GM12892 (cell line): Measurements from ENCODE around the gene PDGFRA.

ENCODE experiments used
- DNase-seq: peaks from one replicate; pipeline ENCODE4 v3.0.0; 2011; ENCODE audit not compliant: insufficient read length
- FAIRE-seq: peaks from 2 replicates; lab custom pipeline; 2011; peaks lifted over from hg19 to GRCh38; lab: Jason Lieb, UNC
- POLR2A ChIP-seq: IDR thresholded peaks from 2 replicates; pipeline ENCODE4 v1.6.1; 2011; ENCODE audit warnings: low read depth, low read length, control low read depth
- POLR2AphosphoS5 ChIP-seq: IDR thresholded peaks from 2 replicates; pipeline ENCODE4 v1.6.1; 2011; ENCODE audit warnings: low read depth, low read length, control low read depth
- TAF1 ChIP-seq: IDR thresholded peaks from 2 replicates; pipeline ENCODE4 v1.6.1; 2011; ENCODE audit warnings: low read depth, mild to moderate bottlenecking, control low read depth, low read length, borderline replicate concordance

PDGFRA gene

DNA sequence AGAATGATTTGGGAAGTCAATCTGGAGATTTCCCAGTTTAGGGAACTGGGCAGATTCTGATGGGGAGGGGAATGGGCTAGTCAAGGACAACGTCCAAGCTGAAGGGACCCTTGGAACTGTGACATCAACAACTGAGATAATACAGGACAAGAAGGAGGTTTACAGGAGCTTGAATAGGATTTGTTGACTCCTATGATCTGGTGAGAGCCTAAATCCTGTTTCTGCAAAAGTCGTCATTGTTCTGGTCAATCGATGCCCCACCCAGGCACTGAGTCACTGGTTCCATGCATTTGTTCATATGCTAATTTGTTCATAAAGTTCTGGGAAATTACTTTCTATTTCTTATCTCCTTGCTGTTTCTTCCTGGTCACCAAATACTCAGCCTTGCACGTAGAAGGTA, 15.3 kb upstream of the PDGFRA start:
- no peak for TF ChIP-seq TAF1
- TF ChIP-seq POLR2A: no peak
- TF ChIP-seq POLR2AphosphoS5: no peak
- FAIRE-seq (no peak), DNase-seq (no peak)

DNA sequence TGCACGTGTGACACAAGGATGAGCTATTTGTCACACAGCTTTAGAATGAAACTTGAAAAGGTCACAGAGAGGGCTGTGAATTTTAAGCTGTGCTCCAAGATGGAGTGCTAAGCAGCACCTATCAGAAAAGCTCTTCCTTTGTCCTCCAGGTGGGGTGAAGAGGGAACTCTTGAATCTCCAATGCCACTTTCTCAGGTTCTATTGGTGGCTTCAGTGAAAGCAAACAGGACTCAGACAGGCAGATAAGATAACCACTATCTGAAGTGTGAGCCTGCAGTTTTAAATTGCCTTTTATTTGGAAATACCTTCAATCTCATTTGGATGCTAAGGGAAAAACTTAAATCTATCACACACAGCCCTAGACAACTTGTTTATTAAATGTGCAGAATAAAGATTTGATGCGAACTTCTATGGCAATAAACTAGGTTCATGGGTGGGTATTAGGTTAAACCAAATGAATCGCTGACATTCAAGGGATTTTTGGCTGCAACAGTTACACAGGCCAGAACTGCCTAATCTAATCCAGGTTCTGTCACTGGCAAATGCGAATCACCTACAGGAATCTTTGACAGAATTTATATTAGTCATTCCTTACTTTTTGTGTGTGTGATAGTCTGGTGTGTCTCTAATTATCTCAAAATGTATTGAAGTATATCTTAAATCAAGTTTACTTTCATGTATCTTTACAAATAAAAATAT, 13.6 kb upstream of the PDGFRA start:
- TF ChIP-seq POLR2A: no peak
- no peak for DNase-seq
- no peak for FAIRE-seq

DNA sequence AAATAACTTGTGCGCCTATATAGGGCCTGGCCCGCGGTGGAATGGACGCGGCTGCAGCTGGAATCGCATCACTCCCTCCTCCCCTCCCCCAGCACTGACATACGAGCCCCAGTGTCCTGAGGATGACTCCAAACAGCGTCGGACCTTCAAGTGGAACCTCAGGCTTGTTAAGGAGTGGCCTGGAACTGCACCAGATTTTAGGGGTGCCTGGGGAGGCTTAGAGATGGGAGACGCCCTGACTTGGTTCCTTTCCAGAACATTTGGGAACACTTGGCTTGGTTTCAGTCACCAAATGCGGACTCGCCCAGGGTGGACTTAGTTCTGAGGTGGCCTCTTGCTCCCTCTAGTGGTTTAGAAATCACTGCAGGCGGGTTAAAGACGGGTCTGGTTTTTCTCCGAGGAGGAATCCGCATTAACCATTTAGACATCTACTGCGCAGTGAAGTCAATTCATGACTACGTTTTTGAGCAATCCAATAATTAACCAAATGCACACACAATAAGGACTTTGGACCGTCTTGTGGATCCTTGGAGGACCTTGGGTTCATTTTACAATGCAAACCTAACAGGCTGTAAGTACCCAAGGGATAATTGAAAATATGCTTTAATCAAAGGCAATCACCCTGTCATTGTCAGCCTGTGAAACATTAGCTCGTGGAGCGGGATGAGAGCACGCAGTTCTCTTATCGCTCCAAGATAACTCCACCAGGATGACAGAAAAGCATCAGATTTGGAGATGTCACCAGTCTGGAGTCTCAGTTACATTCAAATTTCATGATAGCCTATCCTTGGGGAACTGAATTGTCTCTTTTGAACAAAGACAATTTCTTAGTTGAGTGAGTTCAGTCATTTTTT, 11.2 kb upstream of the PDGFRA start:
- peak; percentile 78 for FAIRE-seq
- no peak for DNase-seq
- no peak for TF ChIP-seq TAF1

DNA sequence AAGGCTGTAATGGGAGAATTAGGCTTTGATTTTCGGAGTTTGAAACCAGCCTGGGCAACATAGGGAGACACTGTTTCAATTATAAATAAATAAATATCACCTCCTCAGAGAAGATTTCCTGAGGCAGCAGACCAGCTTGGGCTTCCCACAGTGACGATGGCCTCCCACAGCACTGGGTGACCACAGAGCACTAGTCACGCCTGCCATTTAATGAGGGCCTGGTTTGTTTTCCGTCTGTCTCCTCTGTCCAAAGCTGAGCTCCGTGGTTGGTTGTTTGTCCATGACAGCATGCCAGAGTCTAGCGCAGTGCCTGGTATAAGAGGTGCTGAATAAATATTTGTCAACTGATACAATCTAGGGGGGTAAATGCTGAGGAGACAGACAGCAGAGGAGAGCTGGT, 10.4 kb upstream of the PDGFRA start:
- FAIRE-seq (no peak), DNase-seq (no peak)

DNA sequence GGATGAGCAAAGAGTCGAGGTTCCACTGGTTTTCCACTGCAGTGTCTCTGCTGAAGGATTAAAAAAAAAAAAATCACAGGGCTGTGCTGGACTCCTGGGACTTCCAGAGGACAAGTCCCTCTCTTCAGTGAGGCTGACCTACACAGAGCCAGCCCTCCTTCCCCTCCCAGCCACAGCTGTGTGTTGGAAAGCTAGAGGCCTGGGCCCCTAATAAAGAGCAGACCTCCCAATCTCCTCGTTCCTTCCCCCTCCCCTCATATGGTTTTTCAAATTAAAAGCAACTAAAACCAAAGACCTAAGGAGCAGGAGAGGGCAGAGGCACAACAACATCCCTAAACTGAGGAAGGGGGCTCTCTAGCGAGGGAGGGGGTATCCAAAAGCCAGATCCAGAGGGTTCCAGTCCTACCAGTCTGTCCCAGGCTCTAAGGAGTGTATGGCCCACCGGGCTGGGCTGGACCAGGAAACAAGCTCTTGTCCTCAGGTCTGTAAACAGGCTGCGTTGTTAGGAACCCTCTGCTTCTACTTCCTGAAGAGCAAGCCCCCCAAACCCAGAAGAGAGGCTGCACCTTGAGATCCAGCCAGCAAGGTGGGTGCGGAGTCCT, 4.0 kb upstream of the PDGFRA start:
- no peak for DNase-seq
- TF ChIP-seq TAF1 (no peak), POLR2A (no peak), POLR2AphosphoS5 (no peak)
- no peak for FAIRE-seq

More for the DNA sequence above, 10.4 kb upstream of the PDGFRA start:
- TF ChIP-seq POLR2AphosphoS5 (no peak), POLR2A (no peak), TAF1 (no peak)

DNA sequence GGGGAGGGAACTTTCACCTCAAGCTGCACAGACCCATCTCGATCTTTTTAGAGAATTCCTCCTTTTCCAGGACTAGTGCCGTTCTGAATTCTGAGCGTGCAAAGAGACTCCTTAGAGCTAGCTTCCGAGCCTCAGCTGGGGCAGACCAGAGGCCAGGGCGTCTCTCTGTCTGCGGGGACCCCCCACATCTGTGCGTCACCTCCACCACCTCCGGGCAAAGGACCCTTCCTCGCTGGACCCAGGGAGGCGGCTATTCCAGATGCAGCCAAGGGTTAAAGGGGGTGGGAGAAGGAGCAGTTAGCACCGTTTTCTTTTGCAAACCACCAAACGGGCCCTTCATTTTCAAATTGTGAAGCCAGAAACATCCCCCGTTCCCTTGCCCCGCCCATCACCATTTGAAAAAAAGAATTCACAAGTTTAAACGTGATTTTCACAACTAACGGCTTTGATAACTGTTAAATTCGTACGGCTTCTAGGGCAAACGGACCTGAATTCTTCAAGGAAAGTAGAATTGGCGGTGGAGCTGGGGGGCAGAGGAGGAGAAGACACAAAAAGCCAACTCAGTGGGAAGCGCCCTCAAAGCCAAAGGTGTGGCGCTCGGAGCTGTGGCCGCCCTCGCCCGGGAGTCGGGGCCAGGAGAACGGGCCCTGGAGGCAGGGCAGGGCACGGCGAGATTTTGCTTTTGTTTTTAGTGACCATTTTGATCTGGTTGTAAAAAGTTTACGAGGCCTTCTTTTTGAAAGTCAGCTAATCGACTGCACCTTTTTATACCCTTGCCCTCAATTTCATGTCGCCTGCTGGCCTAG, 3.3 kb upstream of the PDGFRA start:
- TF ChIP-seq TAF1 (no peak), POLR2A (no peak), POLR2AphosphoS5 (no peak)
- no peak for DNase-seq
- no peak for FAIRE-seq

DNA sequence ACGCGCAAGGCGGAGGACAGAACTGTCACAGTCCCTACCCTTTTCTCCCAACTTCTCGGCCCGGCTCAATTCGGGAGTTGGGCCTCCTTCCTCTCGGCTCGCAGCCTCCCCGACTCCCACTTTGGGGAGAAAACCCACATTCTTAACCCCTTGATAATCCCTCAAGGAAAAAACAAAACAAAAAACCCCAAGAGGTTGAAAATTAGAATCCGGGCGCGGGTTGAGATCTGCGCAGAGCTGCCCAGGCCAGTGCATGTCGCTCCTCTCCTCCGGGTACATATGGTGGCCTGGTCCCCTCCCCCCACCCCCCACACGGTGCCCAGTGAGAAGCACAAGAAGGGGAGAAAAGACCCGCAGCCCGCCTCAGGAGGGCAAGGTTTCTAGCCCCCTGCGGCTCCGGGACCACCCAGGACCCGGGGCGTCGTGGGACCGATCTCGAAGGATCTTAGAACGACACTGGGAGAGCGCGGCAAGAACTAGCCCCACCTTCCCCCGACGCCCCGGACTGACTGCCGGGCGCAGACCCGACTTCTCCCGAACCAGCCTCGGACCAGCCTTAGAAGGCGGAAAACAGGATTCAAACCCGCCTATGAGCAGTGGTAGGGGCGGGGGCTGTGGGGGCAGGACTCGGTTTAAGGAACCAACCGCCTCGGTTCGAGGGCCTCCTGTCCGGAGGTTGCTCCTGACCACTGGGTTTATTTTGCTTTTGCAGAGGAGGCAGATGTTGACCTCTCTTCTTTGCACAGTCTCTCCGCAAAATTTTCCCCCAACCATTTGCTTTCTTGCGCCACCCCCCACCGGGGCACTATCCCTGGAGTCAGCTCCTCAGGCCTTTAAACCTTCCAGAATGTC, 2.5 kb upstream of the PDGFRA start:
- no peak for TF ChIP-seq POLR2A
- FAIRE-seq (no peak), DNase-seq (no peak)

DNA sequence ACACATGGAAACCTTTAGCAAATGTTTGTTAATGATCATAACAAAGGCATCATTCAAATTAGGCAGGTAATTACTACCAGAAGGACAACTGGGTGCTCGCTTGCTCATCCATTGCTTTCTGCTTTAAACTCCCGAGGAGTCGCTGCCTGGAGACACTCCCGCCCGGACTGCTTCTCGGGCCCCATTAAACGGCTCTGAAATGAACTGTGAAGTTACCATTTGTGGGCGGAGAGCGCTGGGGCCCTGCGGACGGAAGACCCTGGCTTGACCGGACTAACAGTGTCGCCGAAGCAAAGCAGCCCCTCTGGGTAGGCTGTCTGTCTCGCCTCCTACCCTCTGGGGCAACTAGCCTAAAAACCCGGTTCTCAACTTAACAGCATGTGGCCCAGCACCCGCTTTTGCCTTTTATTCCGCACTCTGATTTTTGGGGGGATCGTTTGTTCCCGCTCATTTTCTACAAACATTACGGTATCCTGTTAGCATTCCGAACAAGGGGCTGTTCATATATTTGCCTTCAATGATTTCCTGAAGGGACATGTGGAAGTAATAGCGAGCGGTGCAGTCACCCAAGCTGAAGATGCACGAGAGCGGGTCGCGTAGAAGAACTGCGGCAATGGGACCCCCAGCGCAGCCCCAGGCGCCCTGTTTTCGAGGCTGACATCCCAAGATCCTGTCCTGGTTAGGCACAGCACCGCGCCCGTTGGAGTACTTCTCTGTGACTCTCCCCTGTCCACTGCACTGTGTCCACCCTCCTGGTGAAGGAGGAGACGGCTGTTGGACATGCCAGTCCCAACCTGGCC, 1.6 kb upstream of the PDGFRA start:
- no peak for TF ChIP-seq TAF1
- TF ChIP-seq POLR2AphosphoS5: no peak
- TF ChIP-seq POLR2A: no peak
- DNase-seq: no peak
- peak; percentile 44 for FAIRE-seq

DNA sequence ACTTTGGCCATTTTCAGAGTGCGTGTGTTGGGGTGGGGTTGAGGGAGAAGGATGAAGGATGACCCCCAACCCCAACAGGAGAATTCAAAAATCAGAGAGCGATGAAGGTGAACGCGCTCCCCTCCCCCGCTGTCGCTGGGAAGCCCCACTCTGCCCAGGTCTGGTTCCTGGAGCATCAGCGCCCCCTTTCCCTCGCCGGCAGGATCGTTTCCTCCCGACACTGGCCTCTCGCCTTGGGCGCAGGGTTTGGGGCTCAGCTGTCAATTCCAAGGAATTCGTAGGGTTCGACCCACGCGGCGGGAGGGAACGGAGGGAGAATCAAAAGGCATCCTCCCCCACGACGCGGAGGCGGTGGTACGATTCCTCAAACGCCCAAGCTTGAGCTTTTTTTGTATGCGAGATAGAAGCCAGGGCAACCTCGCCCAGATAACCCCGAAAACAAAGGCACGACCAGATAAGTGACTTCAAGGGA, 1.0 kb upstream of the PDGFRA start:
- FAIRE-seq (peak; percentile 73), DNase-seq (no peak)
- TF ChIP-seq TAF1 (no peak), POLR2AphosphoS5 (no peak), POLR2A (no peak)

DNA sequence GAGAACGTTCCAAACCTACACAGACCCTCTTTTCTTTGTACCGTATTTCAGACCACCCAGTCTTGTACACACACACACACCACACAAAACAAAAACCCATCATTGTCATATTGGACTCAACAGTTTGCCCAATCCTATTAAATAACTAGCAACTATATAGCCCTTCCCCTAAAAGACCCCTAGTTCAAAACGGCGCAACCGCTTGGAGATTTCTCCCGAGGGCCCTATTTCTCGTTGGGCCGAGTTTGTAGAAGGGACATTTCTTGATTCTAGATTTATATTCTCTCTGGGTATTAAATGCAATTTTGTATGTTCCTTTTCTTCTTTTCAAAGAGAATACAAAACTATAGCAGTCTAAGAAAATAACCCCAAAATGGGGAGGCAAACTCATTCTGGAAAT, 547 bp upstream of the PDGFRA start:
- FAIRE-seq (no peak), DNase-seq (no peak)
- no peak for TF ChIP-seq TAF1
- TF ChIP-seq POLR2AphosphoS5: no peak
